Karpas-422 (cell line): Measurements from ENCODE around the gene NUP54. TPM values are rescaled to one million over a fixed set of nuclear protein-coding genes. Genes with fewer than 3 reads are reported as not detected.
A peak's percentile ranks its signal among the peaks of the same experiment; 100 is the strongest.

Source experiments
- DNase-seq: peaks from one replicate; pipeline ENCODE4 v3.0.0-alpha.2; 2015
- H2AFZ ChIP-seq: fragments of 200-600 bp; sonication (generic); 2 replicates; pipeline ENCODE4 v1.6.1; 2014; ENCODE audit warnings: antibody characterized with exemption, low read length, mixed read lengths
- H3K27ac ChIP-seq: fragments of 200-600 bp; sonication (generic); 2 replicates; pipeline ENCODE4 v1.5.1; 2014; ENCODE audit warnings: mild to moderate bottlenecking, low read length, moderate library complexity
- H3K27me3 ChIP-seq: fragments of 200-600 bp; sonication (generic); 2 replicates; pipeline ENCODE4 v1.6.1; 2014; ENCODE audit warnings: low read length, mixed read lengths
- H3K36me3 ChIP-seq: fragments of 200-600 bp; sonication (generic); 2 replicates; pipeline ENCODE4 v1.6.1; 2014; ENCODE audit warnings: low read length, mixed read lengths; ENCODE audit not compliant: insufficient read depth
- H3K4me1 ChIP-seq: fragments of 200-600 bp; sonication (generic); 2 replicates; pipeline ENCODE4 v1.6.1; 2014; ENCODE audit warnings: mild to moderate bottlenecking, low read length, mixed read lengths
- H3K4me2 ChIP-seq: fragments of 200-600 bp; sonication (generic); 2 replicates; pipeline ENCODE4 v1.6.1; 2014; ENCODE audit warnings: low read length, low read depth, mild to moderate bottlenecking; ENCODE audit not compliant: poor library complexity, severe bottlenecking
- H3K4me3 ChIP-seq: fragments of 200-600 bp; sonication (generic); 2 replicates; pipeline ENCODE4 v1.5.1; 2014; ENCODE audit warnings: mild to moderate bottlenecking, antibody characterized with exemption, low read length, mixed read lengths
- H3K79me2 ChIP-seq: fragments of 200-600 bp; sonication (generic); 2 replicates; pipeline ENCODE4 v1.6.1; 2014; ENCODE audit warnings: mild to moderate bottlenecking, low read length, mixed read lengths
- H3K9ac ChIP-seq: fragments of 200-600 bp; sonication (generic); 2 replicates; pipeline ENCODE4 v1.6.0; 2014; ENCODE audit warnings: low read length
- H3K9me2 ChIP-seq: fragments of 200-600 bp; sonication (generic), shearing (Covaris generic); replicated peaks from 2 replicates; pipeline ENCODE4 v1.6.0; 2014; ENCODE audit warnings: mild to moderate bottlenecking, low read length, moderate library complexity; ENCODE audit not compliant: insufficient read depth
- H3K9me3 ChIP-seq: fragments of 300-700, 200-600 bp; sonication (generic); 2 replicates; pipeline ENCODE4 v1.6.1; 2014; ENCODE audit warnings: low read length, mixed read lengths
- H4K20me1 ChIP-seq: fragments of 200-600 bp; sonication (generic); 2 replicates; pipeline ENCODE4 v1.6.1; 2014; ENCODE audit warnings: mild to moderate bottlenecking, antibody characterized with exemption, low read length, low read depth; ENCODE audit not compliant: insufficient read depth
- total RNA-seq: library from RNA; depleted of rRNA; stranded (reverse); fragments of >200 nt; shearing (Covaris generic); gene quantifications from 2 replicates; pipeline ENCODE4 v1.2.3, GENCODE V29; 2014; ENCODE audit warnings: low replicate concordance; rRNA removed

NUP54 gene, protein sequence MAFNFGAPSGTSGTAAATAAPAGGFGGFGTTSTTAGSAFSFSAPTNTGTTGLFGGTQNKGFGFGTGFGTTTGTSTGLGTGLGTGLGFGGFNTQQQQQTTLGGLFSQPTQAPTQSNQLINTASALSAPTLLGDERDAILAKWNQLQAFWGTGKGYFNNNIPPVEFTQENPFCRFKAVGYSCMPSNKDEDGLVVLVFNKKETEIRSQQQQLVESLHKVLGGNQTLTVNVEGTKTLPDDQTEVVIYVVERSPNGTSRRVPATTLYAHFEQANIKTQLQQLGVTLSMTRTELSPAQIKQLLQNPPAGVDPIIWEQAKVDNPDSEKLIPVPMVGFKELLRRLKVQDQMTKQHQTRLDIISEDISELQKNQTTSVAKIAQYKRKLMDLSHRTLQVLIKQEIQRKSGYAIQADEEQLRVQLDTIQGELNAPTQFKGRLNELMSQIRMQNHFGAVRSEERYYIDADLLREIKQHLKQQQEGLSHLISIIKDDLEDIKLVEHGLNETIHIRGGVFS
- 12.3 and 26.3 TPM in 2 replicates for total RNA-seq

DNA sequence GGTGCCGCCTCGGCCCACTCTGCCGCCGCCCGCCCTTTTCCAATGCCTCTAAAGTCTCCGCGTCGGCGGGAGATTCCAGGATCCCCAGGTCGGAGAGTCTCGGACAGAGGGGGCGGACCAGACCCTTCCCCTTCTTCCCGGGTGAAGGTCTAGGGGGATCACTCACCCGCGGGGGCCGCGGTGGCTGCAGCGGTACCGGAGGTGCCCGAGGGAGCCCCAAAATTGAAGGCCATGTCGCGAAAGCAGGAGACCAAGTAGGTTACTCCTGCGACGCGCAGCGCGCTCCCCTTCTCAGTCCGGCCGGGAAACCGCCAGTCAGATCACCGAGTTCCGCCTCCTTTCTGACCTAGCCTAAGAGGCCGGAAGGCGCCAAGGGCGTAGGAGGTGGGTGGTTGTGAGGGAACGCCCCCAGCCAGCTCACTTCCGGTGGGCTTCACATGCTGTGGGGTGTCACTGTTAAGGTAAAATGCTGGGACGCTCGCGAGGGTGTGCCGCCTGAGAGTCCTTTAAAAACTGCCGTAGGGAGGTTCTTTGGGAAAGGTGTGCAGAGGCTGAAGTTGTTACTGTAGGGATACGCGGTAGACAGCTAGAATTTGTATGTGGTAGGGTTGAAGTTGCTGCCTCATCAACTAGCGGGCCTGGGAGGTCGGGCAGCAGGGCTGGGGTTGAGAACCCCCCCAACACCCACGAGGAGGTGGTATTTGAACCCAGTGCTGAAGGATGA, at the start of gene NUP54:
TSS of gene NUP54 (minus strand) at position 256 of the 724 bp plus-strand sequence. CDS start at position 233, 23 bp downstream.
- H3K4me2 ChIP-seq, result peak within 1 kb of the TSS; percentile 90
- H3K27me3 ChIP-seq, result no peaks in the 10 kb centered on the region
- peak within 1 kb of the TSS; percentile 85 for H3K9ac ChIP-seq
- H3K36me3 ChIP-seq, result no peaks in the 10 kb centered on the region
- no peaks in the 10 kb centered on the region for H3K9me2 ChIP-seq
- peak; percentile 96 for DNase-seq
- H4K20me1 ChIP-seq, result no peaks in the 10 kb centered on the region
- H3K79me2 ChIP-seq, result peaks cover 54% of the 10 kb centered on the region
- H3K27ac ChIP-seq, result peak within 1 kb of the TSS; percentile 26; the same call in 1 of the 2 replicates
- peak within 1 kb of the TSS; percentile 87 for H3K4me3 ChIP-seq
- peaks cover 22% of the 10 kb centered on the region for H3K4me1 ChIP-seq
- no peaks in the 10 kb centered on the region for H3K9me3 ChIP-seq
- peak within 1 kb of the TSS; percentile 94 for H2AFZ ChIP-seq

DNA sequence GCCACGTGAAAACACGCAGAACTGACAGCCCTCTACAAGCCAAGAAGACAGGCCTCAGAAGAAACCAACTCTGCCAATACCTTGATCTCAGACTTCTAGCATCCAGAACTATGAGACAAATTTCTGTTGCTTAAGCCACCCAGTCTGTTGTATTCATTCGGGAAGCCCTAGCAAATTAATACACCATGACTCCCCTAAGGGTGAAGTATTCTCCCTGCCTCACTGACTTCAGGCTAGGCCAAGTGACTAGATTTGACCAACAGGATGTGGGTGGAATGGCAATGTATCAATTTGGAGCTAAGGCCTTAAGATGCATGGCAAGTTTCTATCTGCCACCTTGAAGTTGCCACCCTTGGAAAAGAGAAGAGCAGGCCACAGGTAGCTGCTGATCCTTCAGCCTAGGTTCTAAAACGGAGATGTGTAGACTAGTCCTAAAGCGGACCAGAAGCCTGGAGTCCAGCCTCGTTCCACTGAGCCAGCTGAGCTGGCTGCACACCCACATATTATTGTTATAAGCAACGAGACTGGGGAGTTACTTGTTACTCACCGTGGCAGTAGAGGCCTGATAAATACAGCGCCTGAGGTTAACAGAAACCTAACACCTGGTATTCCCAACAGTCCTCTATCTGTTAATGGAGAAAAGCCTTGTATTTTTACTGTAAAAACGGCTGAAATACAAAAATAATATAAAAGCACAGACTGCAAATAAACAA, 49.0 kb upstream of the NUP54 start:
- H3K9me3 ChIP-seq, result no peaks in the 10 kb centered on the region
- no peak overlapping the region for H3K9ac ChIP-seq
- peaks cover 11% of the 10 kb centered on the region for H3K4me1 ChIP-seq
- H3K9me2 ChIP-seq, result no peaks in the 10 kb centered on the region
- 0 out of 2 replicates have a peak, but pooled peaks cover 3% of the 10 kb centered on the region for H4K20me1 ChIP-seq
- H3K4me3 ChIP-seq, result no peak overlapping the region
- H3K27me3 ChIP-seq, result no peaks in the 10 kb centered on the region
- no peak overlapping the region for H2AFZ ChIP-seq
- no peaks in the 10 kb centered on the region for H3K79me2 ChIP-seq
- DNase-seq, result no peak
- H3K36me3 ChIP-seq, result no peaks in the 10 kb centered on the region
- no peak overlapping the region for H3K27ac ChIP-seq
- no peak overlapping the region for H3K4me2 ChIP-seq

DNA sequence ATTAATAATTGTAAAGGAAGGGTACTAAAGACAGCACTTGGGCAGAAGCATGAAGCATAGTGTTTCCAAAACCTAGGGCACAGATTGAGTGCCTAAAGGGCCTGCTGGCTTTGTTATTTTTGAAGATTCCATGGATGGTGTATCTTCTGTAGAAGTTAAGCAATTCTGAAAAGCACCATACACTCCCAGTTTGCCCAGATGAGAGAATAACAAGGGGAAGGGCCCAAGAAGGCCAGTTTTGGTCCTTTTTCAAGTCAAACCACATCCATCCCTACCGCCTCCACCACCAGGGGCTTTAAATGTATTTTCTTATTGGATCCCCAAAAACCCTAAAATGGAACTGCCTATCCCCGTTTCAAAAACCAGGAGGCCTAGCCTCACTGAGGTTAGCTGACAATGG, 48.2 kb upstream of the NUP54 start:
- Histone ChIP-seq H4K20me1 (0 out of 2 replicates have a peak, but pooled peaks cover 3% of the 10 kb centered on the region), H3K9ac (no peak overlapping the region), H3K9me2 (no peaks in the 10 kb centered on the region), H3K79me2 (no peaks in the 10 kb centered on the region), H3K4me2 (no peak overlapping the region), H2AFZ (no peak overlapping the region), H3K4me1 (peaks cover 11% of the 10 kb centered on the region), H3K27ac (no peak overlapping the region), H3K36me3 (no peaks in the 10 kb centered on the region), H3K4me3 (no peak overlapping the region), H3K9me3 (no peaks in the 10 kb centered on the region), H3K27me3 (no peaks in the 10 kb centered on the region)
- DNase-seq, result no peak

DNA sequence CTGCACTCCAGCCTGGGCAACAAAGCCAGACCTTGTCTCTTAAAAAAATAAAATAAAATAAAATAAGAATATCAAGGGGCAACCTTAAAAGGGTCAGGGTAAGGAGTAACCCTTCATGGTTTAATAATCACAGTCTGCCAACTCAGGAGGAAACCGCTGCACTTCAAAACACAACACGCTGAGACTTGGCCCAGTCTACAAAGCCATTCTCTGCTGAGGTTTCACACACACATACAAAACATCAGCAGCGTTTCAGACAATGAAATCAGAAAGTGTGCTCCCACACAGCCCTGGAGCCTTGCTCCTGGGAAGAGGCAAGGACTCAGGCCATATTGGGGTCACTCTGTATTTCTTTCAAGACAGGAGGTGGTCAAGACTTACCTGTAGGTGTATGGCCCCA, 47.1 kb upstream of the NUP54 start:
- no peaks in the 10 kb centered on the region for H3K9me3 ChIP-seq
- peaks cover 10% of the 10 kb centered on the region for H3K4me1 ChIP-seq
- no peaks in the 10 kb centered on the region for H3K27me3 ChIP-seq
- H2AFZ ChIP-seq, result no peak overlapping the region
- DNase-seq, result no peak
- H3K4me2 ChIP-seq, result no peak overlapping the region
- 0 out of 2 replicates have a peak, but pooled peaks cover 3% of the 10 kb centered on the region for H4K20me1 ChIP-seq
- H3K36me3 ChIP-seq, result no peaks in the 10 kb centered on the region
- no peak overlapping the region for H3K9ac ChIP-seq
- no peaks in the 10 kb centered on the region for H3K79me2 ChIP-seq
- no peak overlapping the region for H3K27ac ChIP-seq
- H3K9me2 ChIP-seq, result no peaks in the 10 kb centered on the region
- H3K4me3 ChIP-seq, result no peak overlapping the region

DNA sequence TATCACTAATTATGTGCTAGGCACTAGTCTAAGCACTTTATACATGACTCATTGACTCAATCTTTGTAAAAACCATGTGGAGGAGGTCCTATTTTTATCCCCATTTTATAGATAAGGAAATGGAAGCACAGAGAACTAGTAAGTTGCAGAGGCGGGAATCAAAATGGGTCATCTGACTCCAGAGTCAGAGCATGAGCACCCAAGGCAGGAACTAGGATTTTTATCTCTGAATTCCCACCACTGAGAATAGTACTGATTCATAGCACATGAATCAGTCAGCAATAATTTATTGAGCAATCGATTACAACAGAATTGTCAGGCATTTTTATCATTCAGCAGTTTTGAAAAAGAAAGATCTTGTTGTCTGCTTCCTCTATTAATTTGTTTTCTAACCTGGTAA, 46.1 kb upstream of the NUP54 start:
- H3K9ac ChIP-seq, result no peak overlapping the region
- H2AFZ ChIP-seq, result no peak overlapping the region
- H3K9me2 ChIP-seq, result no peaks in the 10 kb centered on the region
- no peak for DNase-seq
- H3K9me3 ChIP-seq, result no peaks in the 10 kb centered on the region
- H3K36me3 ChIP-seq, result no peaks in the 10 kb centered on the region
- peaks cover under 1% of the 10 kb centered on the region for H3K4me1 ChIP-seq
- no peak overlapping the region for H3K27ac ChIP-seq
- H3K27me3 ChIP-seq, result no peaks in the 10 kb centered on the region
- H4K20me1 ChIP-seq, result 0 out of 2 replicates have a peak, but pooled peaks cover 3% of the 10 kb centered on the region
- no peaks in the 10 kb centered on the region for H3K79me2 ChIP-seq
- H3K4me2 ChIP-seq, result no peak overlapping the region
- no peak overlapping the region for H3K4me3 ChIP-seq

DNA sequence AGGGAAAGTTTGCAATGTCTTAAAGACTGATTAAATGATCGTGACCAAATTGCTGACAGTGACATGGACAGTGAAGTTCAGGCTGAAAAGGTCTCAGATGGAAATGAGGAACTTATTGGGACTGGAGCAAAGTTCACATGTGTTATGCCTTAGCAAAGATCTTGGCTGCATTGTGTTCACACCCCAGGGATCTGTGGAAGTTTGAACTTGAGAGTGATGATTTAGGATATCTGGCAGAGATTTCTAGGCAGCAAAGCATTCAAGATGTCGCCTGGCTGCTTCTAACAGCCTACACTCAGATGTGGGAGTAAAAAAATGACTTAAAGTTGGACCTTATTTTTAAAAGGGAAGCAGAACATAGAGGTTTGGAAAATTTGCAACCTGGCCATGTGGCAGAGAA, 44.0 kb upstream of the NUP54 start:
- DNase-seq, result no peak
- Histone ChIP-seq H4K20me1 (no peaks in the 10 kb centered on the region), H3K36me3 (no peaks in the 10 kb centered on the region), H3K27me3 (no peaks in the 10 kb centered on the region), H3K4me1 (no peaks in the 10 kb centered on the region), H3K4me2 (no peak overlapping the region), H3K4me3 (no peak overlapping the region), H3K9me2 (no peaks in the 10 kb centered on the region), H3K9me3 (no peaks in the 10 kb centered on the region), H3K27ac (no peak overlapping the region), H3K79me2 (no peaks in the 10 kb centered on the region), H3K9ac (no peak overlapping the region), H2AFZ (no peak overlapping the region)

DNA sequence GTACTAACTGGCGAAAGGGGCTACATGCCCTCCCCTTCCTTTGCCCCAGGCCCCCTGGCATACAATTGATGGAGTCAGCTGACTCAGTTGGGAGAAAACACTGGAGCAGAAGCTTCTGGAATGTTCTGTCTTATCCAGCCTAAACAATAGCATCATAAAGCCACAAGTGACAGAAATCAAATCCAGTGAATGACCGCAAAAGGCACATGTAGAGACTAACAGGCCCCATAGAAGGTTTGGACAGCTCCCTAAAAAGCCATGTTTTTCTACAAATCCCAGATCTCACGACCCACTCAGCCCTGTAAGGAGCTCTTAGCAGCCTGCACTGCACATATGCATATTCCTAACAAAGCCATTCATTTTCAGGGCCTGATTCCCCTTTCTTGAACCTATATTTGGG, 40.4 kb upstream of the NUP54 start:
- Histone ChIP-seq H3K9ac (no peak overlapping the region), H3K27me3 (no peaks in the 10 kb centered on the region), H3K27ac (no peak overlapping the region), H3K9me2 (no peaks in the 10 kb centered on the region), H4K20me1 (no peaks in the 10 kb centered on the region), H3K36me3 (no peaks in the 10 kb centered on the region), H3K79me2 (no peaks in the 10 kb centered on the region), H2AFZ (no peak overlapping the region), H3K4me3 (no peak overlapping the region), H3K4me2 (no peak overlapping the region), H3K4me1 (no peaks in the 10 kb centered on the region), H3K9me3 (no peaks in the 10 kb centered on the region)
- no peak for DNase-seq
